ENCODE measurements around the gene AGBL2. TPM values are rescaled to one million over a fixed set of nuclear protein-coding genes. Genes with fewer than 3 reads are reported as not detected.
"Not testable (repeated sequence)": the region's sequence is repeated elsewhere in the genome, so short reads cannot be mapped to it uniquely, and the experiment has no call there.

The AGBL2 gene
- 1 to 10 TPM in 2 of 3 donors, under 1 TPM in 1; 0.16 to 3.2 (median 2.3) TPM for total RNA-seq

- H3K36me3 ChIP-seq = peaks cover 3% of the 10 kb centered on the region
- peak within 1 kb of the TSS; percentile 72 to 84 (median 75) for H3K4me3 ChIP-seq
- H3K27ac ChIP-seq = peak within 1 kb of the TSS; percentile 75 to 76
- no peaks in the 10 kb centered on the region for H3K9me3 ChIP-seq
- H3K4me1 ChIP-seq = no peaks in the 10 kb centered on the region
- TF ChIP-seq POLR2A (IDR thresholded peaks at IDR 0.05) = peak; percentile 48
- TF ChIP-seq CTCF (IDR thresholded peaks at IDR 0.05) = no peak
- peak in 2 of 3 donors; percentile 31 to 76 for TF ChIP-seq POLR2AphosphoS5 (IDR thresholded peaks at IDR 0.05)
- intact Hi-C loops (cut with DNase I; ENCODE audit: low total_unique reads) = no loop called here
- DNase-seq (ENCODE audit: low spot score in 2 of 2) = peak; percentile 31 to 67
- H3K27me3 ChIP-seq = no peaks in the 10 kb centered on the region
Measured at GRCh38 chr11:47715082-47715669, at the start of gene AGBL2. Gene AGBL2, minus strand, starts transcription at chr11:47715369. Its CDS starts 719 bp downstream, at chr11:47714650.

GRCh38 chr11:47759291-47759690 is 44.1 kb upstream of the AGBL2 start:
- H3K27me3 ChIP-seq; H3K36me3 ChIP-seq; intact Hi-C loops (cut with DNase I; ENCODE audit: low total_unique reads): not testable (repeated sequence)

DNA sequence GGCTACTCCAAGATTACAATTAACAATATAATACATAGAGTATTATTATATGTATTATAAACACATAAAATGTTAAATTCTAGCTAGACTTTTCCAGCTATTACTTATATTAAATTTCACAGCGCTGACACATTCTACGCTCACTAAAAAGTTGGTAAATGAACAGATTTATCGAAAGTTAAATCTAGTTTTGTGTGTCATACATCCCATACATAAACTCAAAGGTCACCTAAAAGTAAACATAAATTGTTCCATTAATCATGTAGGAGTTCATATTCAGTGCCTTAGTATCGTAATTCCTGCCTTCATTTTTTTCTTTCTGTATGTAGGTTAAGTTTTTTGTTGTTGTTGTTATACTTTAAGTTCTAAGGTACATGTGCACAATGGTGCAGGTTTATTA is 41.0 kb upstream of the AGBL2 start:
- H3K9me3 ChIP-seq = no peaks in the 10 kb centered on the region
- no peaks in the 10 kb centered on the region for H3K4me1 ChIP-seq
- intact Hi-C loops (cut with DNase I; ENCODE audit: low total_unique reads) = no loop called here
- DNase-seq (ENCODE audit: low spot score in 2 of 2) = no peak
- H3K27me3 ChIP-seq = no peaks in the 10 kb centered on the region
- H3K4me3 ChIP-seq = no peak overlapping the region
- no peak overlapping the region for H3K27ac ChIP-seq
- no peaks in the 10 kb centered on the region for H3K36me3 ChIP-seq
- TF ChIP-seq POLR2AphosphoS5 (IDR thresholded peaks at IDR 0.05) = no peak

More at GRCh38 chr11:47759291-47759690, 44.1 kb upstream of the AGBL2 start:
- peak in 1 of 2 donors; percentile 11 for DNase-seq (ENCODE audit: low spot score in 2 of 2)
- H3K4me3 ChIP-seq, H3K9me3 ChIP-seq, H3K27ac ChIP-seq, H3K4me1 ChIP-seq: not testable (repeated sequence)

GRCh38 chr11:47750725-47751124 is 35.6 kb upstream of the AGBL2 start:
- intact Hi-C loops (cut with DNase I; ENCODE audit: low total_unique reads) = no loop called here
- Histone ChIP-seq H3K36me3 (no peaks in the 10 kb centered on the region), H3K9me3 (no peaks in the 10 kb centered on the region), H3K4me3 (no peak overlapping the region), H3K27me3 (no peaks in the 10 kb centered on the region), H3K27ac (no peak overlapping the region), H3K4me1 (no peaks in the 10 kb centered on the region)
- no peak for DNase-seq (ENCODE audit: low spot score in 2 of 2)
- TF ChIP-seq CTCF (IDR thresholded peaks at IDR 0.05) = no peak
- TF ChIP-seq POLR2A (IDR thresholded peaks at IDR 0.05) = no peak
- no peak for TF ChIP-seq POLR2AphosphoS5 (IDR thresholded peaks at IDR 0.05)

GRCh38 chr11:47742494-47742893 is 27.3 kb upstream of the AGBL2 start:
- H3K36me3 ChIP-seq; H3K4me3 ChIP-seq; intact Hi-C loops (cut with DNase I; ENCODE audit: low total_unique reads); H3K4me1 ChIP-seq; H3K27me3 ChIP-seq; H3K27ac ChIP-seq; H3K9me3 ChIP-seq: not testable (repeated sequence)
- peak in 1 of 2 donors; percentile 13 for DNase-seq (ENCODE audit: low spot score in 2 of 2)

- H3K36me3 ChIP-seq; H3K9me3 ChIP-seq; H3K4me3 ChIP-seq; intact Hi-C loops (cut with DNase I; ENCODE audit: low total_unique reads); H3K27ac ChIP-seq; H3K27me3 ChIP-seq; H3K4me1 ChIP-seq; DNase-seq (ENCODE audit: low spot score in 2 of 2): not testable (repeated sequence)
Measured at GRCh38 chr11:47737817-47738216, 22.6 kb upstream of the AGBL2 start.

DNA sequence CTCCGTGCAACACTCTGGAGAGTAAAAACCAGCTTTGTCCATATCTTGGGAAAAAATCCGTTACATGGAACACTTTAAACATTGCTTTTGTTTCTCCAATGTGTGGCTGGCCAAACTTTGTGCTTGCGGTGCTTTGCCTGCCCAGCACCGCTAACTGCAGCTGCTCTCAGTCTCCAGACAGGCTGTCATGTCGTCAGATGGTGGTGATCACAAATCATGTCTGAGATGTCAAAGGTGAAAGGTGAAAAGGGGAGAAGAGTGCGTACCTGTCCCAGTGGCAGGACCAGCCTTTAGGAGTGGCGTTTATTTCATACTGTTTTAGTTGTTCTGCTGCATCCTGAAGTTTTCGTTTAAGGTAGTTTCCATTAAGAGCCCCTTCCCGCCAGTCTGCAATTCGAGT is 17.1 kb upstream of the AGBL2 start:
- H3K36me3 ChIP-seq = peaks cover 16% of the 10 kb centered on the region
- no peaks in the 10 kb centered on the region for H3K27me3 ChIP-seq
- H3K4me3 ChIP-seq = no peak overlapping the region
- no peaks in the 10 kb centered on the region for H3K4me1 ChIP-seq
- intact Hi-C loops (cut with DNase I; ENCODE audit: low total_unique reads) = no loop called here
- DNase-seq (ENCODE audit: low spot score in 2 of 2) = no peak
- H3K27ac ChIP-seq = no peak overlapping the region
- no peaks in the 10 kb centered on the region for H3K9me3 ChIP-seq
- TF ChIP-seq POLR2AphosphoS5 (IDR thresholded peaks at IDR 0.05) (no peak), CTCF (IDR thresholded peaks at IDR 0.05) (no peak), POLR2A (IDR thresholded peaks at IDR 0.05) (no peak)
